Measurements from ENCODE around the gene PTPRD.
A peak's percentile ranks its signal among the peaks of the same experiment; 100 is the strongest.

Gene PTPRD

GRCh38 chr9:8877753-8878494 is 1734.9 kb downstream of the PTPRD start:
- DNase-seq, result no peak

GRCh38 chr9:8876303-8876702 is 1736.5 kb downstream of the PTPRD start:
- no peak for DNase-seq

GRCh38 chr9:8874482-8874881 is 1738.3 kb downstream of the PTPRD start:
- DNase-seq, result no peak

- no peak for DNase-seq
Observed at GRCh38 chr9:8872802-8873201, 1740.0 kb downstream of the PTPRD start.

- no peak for DNase-seq
Observed at GRCh38 chr9:8871796-8872445, 1740.9 kb downstream of the PTPRD start.

GRCh38 chr9:8871396-8871795 is 1741.4 kb downstream of the PTPRD start:
- no peak for DNase-seq

- no peak for DNase-seq
Observed at GRCh38 chr9:8869812-8870211, 1743.0 kb downstream of the PTPRD start.

- no peak for DNase-seq
Observed at GRCh38 chr9:8868632-8869031, 1744.2 kb downstream of the PTPRD start.

GRCh38 chr9:8867148-8867547 is 1745.7 kb downstream of the PTPRD start:
- no peak for DNase-seq

GRCh38 chr9:8864545-8864896 is 1748.3 kb downstream of the PTPRD start:
- DNase-seq, result no peak

GRCh38 chr9:8863886-8864544 is 1748.8 kb downstream of the PTPRD start:
- DNase-seq, result no peak

GRCh38 chr9:8863069-8863468 is 1749.7 kb downstream of the PTPRD start:
- DNase-seq, result no peak

- no peak for DNase-seq
Observed at GRCh38 chr9:8860925-8861324, 1751.9 kb downstream of the PTPRD start.

GRCh38 chr9:8860086-8860485 is 1752.7 kb downstream of the PTPRD start:
- DNase-seq, result no peak

GRCh38 chr9:8859416-8859815 is 1753.4 kb downstream of the PTPRD start:
- no peak for DNase-seq

- no peak for DNase-seq
Observed at GRCh38 chr9:8858596-8859161, 1754.1 kb downstream of the PTPRD start.

GRCh38 chr9:8857926-8858595 is 1754.7 kb downstream of the PTPRD start:
- no peak for DNase-seq

GRCh38 chr9:8857068-8857925 is 1755.5 kb downstream of the PTPRD start:
- no peak for DNase-seq

GRCh38 chr9:8856396-8857067 is 1756.3 kb downstream of the PTPRD start:
- no peak for DNase-seq

GRCh38 chr9:8855046-8855445 is 1757.8 kb downstream of the PTPRD start:
- DNase-seq, result peak; percentile 44

- no peak for DNase-seq
Observed at GRCh38 chr9:8852301-8852864, 1760.4 kb downstream of the PTPRD start.
